IPS-18a (cell line): ENCODE measurements around the gene EIF4A3.
A peak's percentile ranks its signal among the peaks of the same experiment; 100 is the strongest.

Experiments used
- H3K27ac ChIP-seq: one replicate; pipeline ENCODE4 v1.5.1; 2013; ENCODE audit warnings: low read length
- H3K27me3 ChIP-seq: one replicate; pipeline ENCODE4 v1.6.1; 2013; ENCODE audit warnings: mild to moderate bottlenecking, low read length; ENCODE audit not compliant: control insufficient read depth, insufficient read depth
- H3K36me3 ChIP-seq: one replicate; pipeline ENCODE4 v1.6.1; 2013; ENCODE audit warnings: low read depth, low read length; ENCODE audit not compliant: control insufficient read depth
- H3K4me1 ChIP-seq: one replicate; pipeline ENCODE4 v1.6.1; 2013; ENCODE audit warnings: low read depth, low read length; ENCODE audit not compliant: control insufficient read depth
- H3K4me3 ChIP-seq: one replicate; pipeline ENCODE4 v1.5.1; 2013; ENCODE audit warnings: low read length
- H3K9ac ChIP-seq: one replicate; pipeline ENCODE4 v1.6.1; 2013; ENCODE audit warnings: mild to moderate bottlenecking, low read length, moderate library complexity
- H3K9me3 ChIP-seq: one replicate; pipeline ENCODE4 v1.6.1; 2013; ENCODE audit warnings: low read depth, low read length; ENCODE audit not compliant: control insufficient read depth

The EIF4A3 gene

GRCh38 chr17:80129006-80129565 lies 17.8 kb downstream of the EIF4A3 start:
- H3K4me3 ChIP-seq, result no peak overlapping the region
- H3K9me3 ChIP-seq, result no peaks in the 10 kb centered on the region
- H3K4me1 ChIP-seq, result peaks cover 19% of the 10 kb centered on the region
- peaks cover 16% of the 10 kb centered on the region for H3K36me3 ChIP-seq
- no peak overlapping the region for H3K9ac ChIP-seq
- no peak overlapping the region for H3K27ac ChIP-seq
- no peaks in the 10 kb centered on the region for H3K27me3 ChIP-seq

- Histone ChIP-seq H3K4me3 (no peak overlapping the region), H3K36me3 (no peaks in the 10 kb centered on the region), H3K27me3 (no peaks in the 10 kb centered on the region), H3K9ac (no peak overlapping the region), H3K4me1 (peaks cover 23% of the 10 kb centered on the region), H3K27ac (no peak overlapping the region), H3K9me3 (no peaks in the 10 kb centered on the region)
These were observed 20.5 kb downstream of the EIF4A3 start for GRCh38 chr17:80126449-80126715.

GRCh38 chr17:80125656-80126448 lies 21.1 kb downstream of the EIF4A3 start:
- no peak overlapping the region for H3K27ac ChIP-seq
- H3K36me3 ChIP-seq, result no peaks in the 10 kb centered on the region
- no peak overlapping the region for H3K4me3 ChIP-seq
- H3K4me1 ChIP-seq, result peaks cover 23% of the 10 kb centered on the region
- H3K27me3 ChIP-seq, result no peaks in the 10 kb centered on the region
- no peaks in the 10 kb centered on the region for H3K9me3 ChIP-seq
- H3K9ac ChIP-seq, result no peak overlapping the region

GRCh38 chr17:80124351-80124981 lies 22.5 kb downstream of the EIF4A3 start:
- H3K27ac ChIP-seq, result no peak overlapping the region
- peak overlapping the region; percentile 22 for H3K4me3 ChIP-seq
- H3K4me1 ChIP-seq, result peaks cover 20% of the 10 kb centered on the region
- H3K9me3 ChIP-seq, result no peaks in the 10 kb centered on the region
- no peaks in the 10 kb centered on the region for H3K27me3 ChIP-seq
- H3K36me3 ChIP-seq, result no peaks in the 10 kb centered on the region
- no peak overlapping the region for H3K9ac ChIP-seq

- Histone ChIP-seq H3K9ac (peak overlapping the region; percentile 38), H3K36me3 (no peaks in the 10 kb centered on the region), H3K4me1 (peaks cover 16% of the 10 kb centered on the region), H3K9me3 (no peaks in the 10 kb centered on the region), H3K4me3 (peak overlapping the region; percentile 22), H3K27me3 (no peaks in the 10 kb centered on the region), H3K27ac (peak overlapping the region; percentile 47)
These were observed 23.1 kb downstream of the EIF4A3 start for GRCh38 chr17:80123791-80124190.

GRCh38 chr17:80122926-80123505 lies 23.9 kb downstream of the EIF4A3 start:
- Histone ChIP-seq H3K27ac (no peak overlapping the region), H3K27me3 (no peaks in the 10 kb centered on the region), H3K36me3 (no peaks in the 10 kb centered on the region), H3K4me3 (no peak overlapping the region), H3K9me3 (no peaks in the 10 kb centered on the region), H3K4me1 (peaks cover 13% of the 10 kb centered on the region), H3K9ac (no peak overlapping the region)

GRCh38 chr17:80122026-80122575 lies 24.8 kb downstream of the EIF4A3 start:
- Histone ChIP-seq H3K36me3 (no peaks in the 10 kb centered on the region), H3K27ac (no peak overlapping the region), H3K4me1 (peaks cover 13% of the 10 kb centered on the region), H3K27me3 (no peaks in the 10 kb centered on the region), H3K9me3 (no peaks in the 10 kb centered on the region), H3K9ac (no peak overlapping the region), H3K4me3 (no peak overlapping the region)

GRCh38 chr17:80119839-80120238 lies 27.1 kb downstream of the EIF4A3 start:
- Histone ChIP-seq H3K27ac (no peak overlapping the region), H3K9me3 (no peaks in the 10 kb centered on the region), H3K4me1 (peaks cover 12% of the 10 kb centered on the region), H3K27me3 (no peaks in the 10 kb centered on the region), H3K36me3 (no peaks in the 10 kb centered on the region), H3K9ac (no peak overlapping the region), H3K4me3 (no peak overlapping the region)

- Histone ChIP-seq H3K27me3 (no peaks in the 10 kb centered on the region), H3K9me3 (no peaks in the 10 kb centered on the region)
These were observed 27.6 kb downstream of the EIF4A3 start for GRCh38 chr17:80119271-80119791.

GRCh38 chr17:80118601-80119270 lies 28.2 kb downstream of the EIF4A3 start:
- H3K4me3 ChIP-seq, result no peak overlapping the region
- no peaks in the 10 kb centered on the region for H3K9me3 ChIP-seq
- H3K27me3 ChIP-seq, result no peaks in the 10 kb centered on the region
- H3K27ac ChIP-seq, result no peak overlapping the region
- H3K36me3 ChIP-seq, result no peaks in the 10 kb centered on the region
- peaks cover under 1% of the 10 kb centered on the region for H3K4me1 ChIP-seq
- H3K9ac ChIP-seq, result no peak overlapping the region

More at GRCh38 chr17:80119271-80119791, 27.6 kb downstream of the EIF4A3 start:
- Histone ChIP-seq H3K9ac (no peak overlapping the region), H3K4me3 (no peak overlapping the region), H3K36me3 (no peaks in the 10 kb centered on the region), H3K27ac (no peak overlapping the region), H3K4me1 (peaks cover 7% of the 10 kb centered on the region)
